ENCODE measurements around the gene ARL4D.

The ARL4D gene

DNA sequence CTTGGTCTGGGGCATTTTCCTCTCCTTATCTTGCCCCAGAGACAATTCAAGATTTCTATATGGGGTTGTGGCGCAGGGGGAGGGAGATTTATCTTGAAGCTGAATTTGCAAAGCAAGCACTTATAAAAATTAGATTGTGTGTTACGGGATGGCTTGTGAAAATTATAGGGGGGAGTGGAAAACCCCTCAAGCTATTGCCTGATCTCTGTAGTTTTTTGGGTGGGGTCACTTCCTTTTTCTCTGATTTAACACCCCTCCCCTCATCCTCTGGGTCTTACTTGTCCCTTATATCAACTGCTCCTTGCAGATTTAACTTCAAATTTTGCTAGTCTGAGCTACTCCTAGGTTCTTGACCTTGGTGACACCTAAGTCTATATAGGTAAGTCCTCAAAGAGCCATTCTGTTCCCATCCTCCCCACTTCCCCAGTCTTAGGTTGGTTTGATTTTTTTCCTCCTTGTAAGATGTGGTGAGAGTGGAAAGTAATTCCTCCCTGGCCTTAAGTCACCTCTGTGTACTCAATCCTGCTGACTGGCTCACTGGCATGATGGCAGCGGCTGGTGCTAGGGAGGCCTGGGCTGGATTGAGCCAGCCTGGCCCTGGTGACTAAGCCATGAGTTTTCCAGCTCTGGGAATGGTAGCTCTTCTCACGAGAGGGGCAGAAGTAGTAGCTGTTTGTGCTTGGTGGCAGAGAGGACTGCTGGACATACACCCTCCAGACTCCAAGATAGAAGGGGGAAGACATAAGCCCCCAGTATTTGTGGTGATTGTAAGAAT lies 2.3 kb downstream of the ARL4D start:
- peak overlapping the region; percentile 92 for H3K4me3 ChIP-seq (ENCODE audit: low read depth, low read length)
- DNase-seq (ENCODE audit: low read depth): no peak
- in situ Hi-C loops (cut with HindIII; ENCODE audit: low sequenced_read_pairs): no loop called here
- no peak for TF ChIP-seq CTCF (IDR thresholded peaks at IDR 0.05; ENCODE audit: low read depth, low read length, missing control alignments)

DNA sequence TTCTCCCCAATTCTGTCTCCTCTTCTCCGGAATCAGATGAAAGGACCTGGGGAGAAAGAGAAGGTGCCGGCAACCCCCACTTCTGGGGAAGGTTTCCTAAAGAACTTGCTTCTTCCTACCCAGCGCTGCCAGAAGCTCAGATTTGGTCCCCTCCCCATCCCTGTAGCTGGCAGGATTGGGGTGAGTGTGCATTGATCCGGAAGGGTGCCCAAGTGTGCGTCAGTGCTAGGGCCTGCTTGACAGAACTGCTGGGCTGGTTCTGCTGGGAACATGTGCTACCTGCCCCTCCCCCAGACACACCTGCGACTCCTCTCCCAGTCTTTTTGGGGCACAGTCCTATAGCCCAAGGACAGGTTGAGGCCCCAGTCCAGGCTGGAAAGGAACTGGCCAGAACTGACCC lies 3.3 kb downstream of the ARL4D start:
- in situ Hi-C loops (cut with HindIII; ENCODE audit: low sequenced_read_pairs): no loop called here
- DNase-seq (ENCODE audit: low read depth): no peak
- H3K4me3 ChIP-seq (ENCODE audit: low read depth, low read length): peak overlapping the region; percentile 92
- TF ChIP-seq CTCF (IDR thresholded peaks at IDR 0.05; ENCODE audit: low read depth, low read length, missing control alignments): no peak

DNA sequence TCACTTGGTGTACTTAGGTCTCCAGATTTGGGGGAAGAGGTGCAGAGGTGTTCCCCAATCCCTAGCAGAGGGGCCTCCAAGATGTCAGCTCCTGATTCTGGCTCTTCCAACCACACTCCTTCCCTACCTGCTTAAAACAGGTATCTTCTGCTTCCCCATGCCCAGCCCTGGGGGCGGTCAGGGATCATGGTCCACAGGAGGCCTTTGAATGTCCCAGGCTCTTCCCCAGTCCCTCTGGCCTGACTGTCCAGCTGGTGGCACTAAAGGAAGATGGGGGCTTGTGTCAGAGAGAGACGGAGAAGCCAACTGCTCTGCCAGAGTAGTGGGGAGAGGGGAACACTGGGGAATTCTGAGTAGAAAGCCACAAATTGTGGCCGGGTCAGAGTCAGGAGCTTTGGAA lies 3.8 kb downstream of the ARL4D start:
- in situ Hi-C loops (cut with HindIII; ENCODE audit: low sequenced_read_pairs): no loop called here
- no peak for TF ChIP-seq CTCF (IDR thresholded peaks at IDR 0.05; ENCODE audit: low read depth, low read length, missing control alignments)
- no peak for DNase-seq (ENCODE audit: low read depth)
- H3K4me3 ChIP-seq (ENCODE audit: low read depth, low read length): peak overlapping the region; percentile 92

DNA sequence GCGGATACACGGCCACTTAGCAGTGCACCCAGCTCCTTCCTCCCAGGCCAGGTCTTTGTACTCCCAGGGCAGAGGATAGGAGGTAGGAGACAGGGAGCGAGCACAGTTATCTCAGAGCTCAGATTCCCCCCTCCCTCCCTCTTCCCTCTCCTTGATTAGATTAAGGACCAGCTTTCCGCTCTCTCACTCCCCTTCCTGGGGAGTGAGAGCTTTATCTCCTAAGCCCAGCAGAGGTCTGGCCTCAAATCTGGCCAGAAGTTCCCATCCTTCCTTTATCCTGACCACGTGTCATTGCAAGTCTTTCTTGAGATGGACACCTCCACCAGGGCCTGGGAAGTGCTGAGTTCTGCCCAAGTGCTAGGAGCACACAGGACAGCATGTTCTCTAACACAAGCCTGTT lies 5.1 kb downstream of the ARL4D start:
- in situ Hi-C loops (cut with HindIII; ENCODE audit: low sequenced_read_pairs): no loop called here
- H3K4me3 ChIP-seq (ENCODE audit: low read depth, low read length): no peak overlapping the region
- TF ChIP-seq CTCF (IDR thresholded peaks at IDR 0.05; ENCODE audit: low read depth, low read length, missing control alignments): no peak
- no peak for DNase-seq (ENCODE audit: low read depth)

DNA sequence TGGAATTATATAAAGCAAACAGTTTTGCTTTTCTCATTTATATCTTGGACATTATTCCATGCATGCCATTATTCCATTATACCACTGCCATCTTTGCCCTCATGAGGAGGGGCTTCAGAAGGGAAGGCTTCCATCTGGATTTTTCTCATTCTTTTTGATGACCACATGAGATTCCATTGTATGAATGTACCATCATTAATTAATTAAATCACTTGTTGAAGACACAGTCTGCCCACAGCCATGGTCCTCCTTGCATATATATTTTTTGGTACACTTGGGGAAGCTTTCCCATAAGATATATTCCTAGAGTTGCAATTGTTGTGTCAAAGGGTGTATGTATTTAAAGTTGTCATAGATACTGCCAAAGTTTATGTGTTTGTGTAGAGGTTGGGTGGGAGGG lies 7.1 kb downstream of the ARL4D start:
- in situ Hi-C loops (cut with HindIII; ENCODE audit: low sequenced_read_pairs): no loop called here
- no peak for TF ChIP-seq CTCF (IDR thresholded peaks at IDR 0.05; ENCODE audit: low read depth, low read length, missing control alignments)
- no peak for DNase-seq (ENCODE audit: low read depth)
- no peak overlapping the region for H3K4me3 ChIP-seq (ENCODE audit: low read depth, low read length)

GRCh38 chr17:43406676-43407645 lies 8.2 kb downstream of the ARL4D start:
- H3K4me3 ChIP-seq (ENCODE audit: low read depth, low read length): no peak overlapping the region
- TF ChIP-seq CTCF (IDR thresholded peaks at IDR 0.05; ENCODE audit: low read depth, low read length, missing control alignments): no peak
- in situ Hi-C loops (cut with HindIII; ENCODE audit: low sequenced_read_pairs): no loop called here
- no peak for DNase-seq (ENCODE audit: low read depth)
